ENCODE measurements around the gene XXYLT1.
"Not testable (repeated sequence)": the region's sequence is repeated elsewhere in the genome, so short reads cannot be mapped to it uniquely, and the experiment has no call there.

Gene XXYLT1

DNA sequence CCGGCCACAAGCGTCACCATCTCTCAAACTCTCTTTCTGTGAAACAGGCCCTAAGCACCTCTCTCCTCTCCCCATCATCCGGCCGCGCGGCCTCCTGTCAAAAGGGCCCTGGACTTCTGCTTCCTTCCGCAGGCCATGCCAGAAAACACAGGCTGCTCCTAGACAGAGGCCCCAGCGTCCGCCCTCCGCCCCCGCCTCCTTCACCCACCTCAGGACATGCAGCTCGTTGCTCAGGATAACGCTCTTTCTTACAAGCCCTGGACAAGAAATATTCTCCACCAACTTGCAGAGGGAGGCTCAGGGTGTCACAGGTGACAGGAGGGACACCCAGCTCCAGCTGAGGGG, 212.0 kb downstream of the XXYLT1 start:
- Histone ChIP-seq H3K27ac (ENCODE audit: insufficient read depth in 1 of 2, low read depth in 1 of 2, low read length in 2 of 2, poor library complexity in 1 of 2, severe bottlenecking in 2 of 2) (no peak overlapping the region), H3K4me1 (ENCODE audit: control extremely low read depth in 1 of 4, control insufficient read depth in 4 of 4, insufficient read depth in 4 of 4, low read length in 3 of 4) (peaks cover 0 to 25% (median 12%) of the 10 kb centered on the region in 4 experiments), H3K9me3 (ENCODE audit: control extremely low read depth in 1 of 5, control insufficient read depth in 4 of 5, insufficient read depth in 2 of 5, low read depth in 1 of 5, low read length in 4 of 5) (no peaks in the 10 kb centered on the region), H3K27me3 (replicated peaks in 2 of 5; ENCODE audit: control insufficient read depth in 4 of 5, insufficient read depth in 5 of 5, low read length in 4 of 5) (no peaks in the 10 kb centered on the region), H3K4me3 (ENCODE audit: control insufficient read depth in 1 of 7, extremely low read depth in 1 of 7, insufficient read depth in 4 of 7, low read depth in 2 of 7, low read length in 6 of 7) (peak overlapping the region in 1 of 7 experiments; percentile 19), H3K36me3 (ENCODE audit: control insufficient read depth in 4 of 4, insufficient read depth in 4 of 4, low read length in 3 of 4) (no peaks in the 10 kb centered on the region)
- ChIA-PET CTCF (interaction anchor here (0.7 to 1.1 kb wide), 4 partner anchors 15 to 205 kb away, joined by 3 to 4 read pairs (median 4); no protein-coding TSS in a partner anchor), POLR2A (no interaction called here)
- 13% methylated on average over 11 of the region's 13 CpGs for WGBS (ENCODE audit: insufficient coverage)
- peak in 2 of 3 donors; percentile 21 to 41 for DNase-seq

DNA sequence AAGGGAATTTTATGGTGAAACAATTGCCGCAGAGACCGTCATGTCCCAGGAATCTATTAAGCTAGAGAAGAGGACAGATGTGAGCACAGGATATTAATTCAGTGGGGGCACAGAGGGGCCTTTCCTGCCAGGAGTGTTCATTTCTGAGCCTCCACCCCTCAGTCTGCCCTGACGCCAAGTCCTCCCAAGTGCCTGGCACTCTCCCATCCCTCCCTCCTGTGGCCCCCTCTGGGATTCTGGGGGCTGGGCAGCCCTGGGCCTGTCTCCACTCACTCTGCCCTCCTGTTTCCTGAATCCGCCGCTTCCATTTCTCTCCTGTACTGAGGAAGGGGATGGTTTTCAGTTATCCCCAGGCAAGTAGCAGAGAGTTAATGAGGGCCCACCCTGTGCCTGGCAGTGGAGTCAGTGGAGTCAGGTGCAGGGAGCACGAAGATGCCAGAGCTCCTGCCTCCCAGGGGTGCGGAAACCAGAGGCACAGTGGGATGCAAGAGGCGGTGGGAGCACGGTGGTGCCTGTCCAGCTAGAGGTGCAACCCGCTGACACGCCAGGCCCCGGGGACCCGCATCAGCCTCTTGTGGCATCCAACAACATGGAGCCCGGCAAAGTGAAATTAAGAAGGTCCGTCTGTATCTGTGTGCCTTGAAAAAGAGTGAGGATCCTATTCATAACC, 212.5 kb downstream of the XXYLT1 start:
- Histone ChIP-seq H3K9me3 (ENCODE audit: control extremely low read depth in 1 of 5, control insufficient read depth in 4 of 5, insufficient read depth in 2 of 5, low read depth in 1 of 5, low read length in 4 of 5) (no peaks in the 10 kb centered on the region), H3K27me3 (replicated peaks in 2 of 5; ENCODE audit: control insufficient read depth in 4 of 5, insufficient read depth in 5 of 5, low read length in 4 of 5) (no peaks in the 10 kb centered on the region), H3K4me1 (ENCODE audit: control extremely low read depth in 1 of 4, control insufficient read depth in 4 of 4, insufficient read depth in 4 of 4, low read length in 3 of 4) (peaks cover 0 to 20% (median 9%) of the 10 kb centered on the region in 4 experiments), H3K27ac (ENCODE audit: insufficient read depth in 1 of 2, low read depth in 1 of 2, low read length in 2 of 2, poor library complexity in 1 of 2, severe bottlenecking in 2 of 2) (no peak overlapping the region), H3K4me3 (ENCODE audit: control insufficient read depth in 1 of 7, extremely low read depth in 1 of 7, insufficient read depth in 4 of 7, low read depth in 2 of 7, low read length in 6 of 7) (peak overlapping the region in 1 of 7 experiments; percentile 19), H3K36me3 (ENCODE audit: control insufficient read depth in 4 of 4, insufficient read depth in 4 of 4, low read length in 3 of 4) (no peaks in the 10 kb centered on the region)
- CTCF ChIA-PET: interaction anchor here (1.0 to 1.3 kb wide), 4 partner anchors 12 to 59 kb away, joined by 3 to 4 read pairs (median 3); no protein-coding TSS in a partner anchor
- POLR2A ChIA-PET: no interaction called here
- no peak for DNase-seq
- 84% methylated on average over 13 of the region's 15 CpGs for WGBS (ENCODE audit: insufficient coverage)

DNA sequence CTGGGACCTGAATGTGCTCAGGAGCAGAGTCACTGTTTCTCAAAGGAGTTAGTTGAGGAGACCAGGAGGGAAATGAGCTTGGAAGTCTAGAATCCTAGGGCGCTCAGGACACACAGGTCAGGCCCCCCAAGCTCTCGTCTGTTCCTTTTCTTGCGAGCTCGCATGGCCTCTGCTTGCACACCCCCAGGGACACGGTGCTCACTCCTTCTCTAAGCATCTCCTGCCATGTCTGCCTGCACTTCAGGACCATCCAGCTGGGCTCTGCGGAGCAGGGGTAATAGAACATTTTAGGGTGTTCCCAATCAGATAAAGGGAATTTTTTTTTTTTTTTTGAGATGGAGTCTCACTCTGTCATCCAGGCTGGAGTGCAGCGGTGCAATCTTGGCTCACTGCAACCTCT, 213.2 kb downstream of the XXYLT1 start:
- no peak for DNase-seq
- peaks cover 0 to 1% (median 0%) of the 10 kb centered on the region in 5 experiments for H3K9me3 ChIP-seq (ENCODE audit: control extremely low read depth in 1 of 5, control insufficient read depth in 4 of 5, insufficient read depth in 2 of 5, low read depth in 1 of 5, low read length in 4 of 5)
- peaks cover 0 to 16% (median 8%) of the 10 kb centered on the region in 4 experiments for H3K4me1 ChIP-seq (ENCODE audit: control extremely low read depth in 1 of 4, control insufficient read depth in 4 of 4, insufficient read depth in 4 of 4, low read length in 3 of 4)
- H3K4me3 ChIP-seq (ENCODE audit: control insufficient read depth in 1 of 7, extremely low read depth in 1 of 7, insufficient read depth in 4 of 7, low read depth in 2 of 7, low read length in 6 of 7): no peak overlapping the region
- CTCF ChIA-PET: interaction anchor here (0.7 to 1.3 kb wide), 3 partner anchors 12 to 74 kb away, joined by 3 read pairs; no protein-coding TSS in a partner anchor
- WGBS (ENCODE audit: insufficient coverage): 100% methylated on average over 2 of the region's 7 CpGs
- no peaks in the 10 kb centered on the region for H3K27me3 ChIP-seq (replicated peaks in 2 of 5; ENCODE audit: control insufficient read depth in 4 of 5, insufficient read depth in 5 of 5, low read length in 4 of 5)
- H3K27ac ChIP-seq (ENCODE audit: insufficient read depth in 1 of 2, low read depth in 1 of 2, low read length in 2 of 2, poor library complexity in 1 of 2, severe bottlenecking in 2 of 2): no peak overlapping the region
- POLR2A ChIA-PET: no interaction called here
- H3K36me3 ChIP-seq (ENCODE audit: control insufficient read depth in 4 of 4, insufficient read depth in 4 of 4, low read length in 3 of 4): no peaks in the 10 kb centered on the region

DNA sequence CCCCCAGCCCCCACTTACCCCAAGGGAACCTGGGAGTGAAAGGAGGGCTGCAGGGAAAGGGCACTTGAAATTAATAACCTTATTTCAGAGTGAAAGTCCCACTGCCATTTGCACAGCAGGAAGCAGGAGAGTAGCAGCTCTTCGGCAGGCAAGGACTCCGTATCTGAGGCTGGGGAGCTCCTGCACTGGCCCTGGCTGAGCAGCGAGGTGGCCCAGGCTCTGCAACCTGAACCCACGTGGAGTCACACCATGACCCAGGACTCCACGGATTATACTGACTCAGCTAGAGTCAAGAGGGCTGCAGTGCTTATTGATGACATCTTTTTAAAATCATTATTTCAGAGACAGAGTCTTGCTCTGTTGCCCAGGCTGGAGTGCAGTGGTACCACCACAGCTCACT, 214.5 kb downstream of the XXYLT1 start:
- CTCF ChIA-PET: interaction anchor here (2.0 kb wide), 1 partner anchor 14 kb away, joined by 4 read pairs; no protein-coding TSS in a partner anchor
- no peak overlapping the region for H3K27ac ChIP-seq (ENCODE audit: insufficient read depth in 1 of 2, low read depth in 1 of 2, low read length in 2 of 2, poor library complexity in 1 of 2, severe bottlenecking in 2 of 2)
- 94% methylated on average over 5 of the region's 5 CpGs for WGBS (ENCODE audit: insufficient coverage)
- H3K4me1 ChIP-seq (ENCODE audit: control extremely low read depth in 1 of 4, control insufficient read depth in 4 of 4, insufficient read depth in 4 of 4, low read length in 3 of 4): peaks cover 0 to 16% (median 8%) of the 10 kb centered on the region in 4 experiments
- no peaks in the 10 kb centered on the region for H3K27me3 ChIP-seq (replicated peaks in 2 of 5; ENCODE audit: control insufficient read depth in 4 of 5, insufficient read depth in 5 of 5, low read length in 4 of 5)
- H3K9me3 ChIP-seq (ENCODE audit: control extremely low read depth in 1 of 5, control insufficient read depth in 4 of 5, insufficient read depth in 2 of 5, low read depth in 1 of 5, low read length in 4 of 5): peaks cover 0 to 1% (median 0%) of the 10 kb centered on the region in 5 experiments
- H3K4me3 ChIP-seq (ENCODE audit: control insufficient read depth in 1 of 7, extremely low read depth in 1 of 7, insufficient read depth in 4 of 7, low read depth in 2 of 7, low read length in 6 of 7): no peak overlapping the region
- POLR2A ChIA-PET: interaction anchor here (0.6 kb wide), 1 partner anchor 120 kb away, joined by 5 read pairs; no protein-coding TSS in a partner anchor
- H3K36me3 ChIP-seq (ENCODE audit: control insufficient read depth in 4 of 4, insufficient read depth in 4 of 4, low read length in 3 of 4): no peaks in the 10 kb centered on the region
- DNase-seq: no peak

DNA sequence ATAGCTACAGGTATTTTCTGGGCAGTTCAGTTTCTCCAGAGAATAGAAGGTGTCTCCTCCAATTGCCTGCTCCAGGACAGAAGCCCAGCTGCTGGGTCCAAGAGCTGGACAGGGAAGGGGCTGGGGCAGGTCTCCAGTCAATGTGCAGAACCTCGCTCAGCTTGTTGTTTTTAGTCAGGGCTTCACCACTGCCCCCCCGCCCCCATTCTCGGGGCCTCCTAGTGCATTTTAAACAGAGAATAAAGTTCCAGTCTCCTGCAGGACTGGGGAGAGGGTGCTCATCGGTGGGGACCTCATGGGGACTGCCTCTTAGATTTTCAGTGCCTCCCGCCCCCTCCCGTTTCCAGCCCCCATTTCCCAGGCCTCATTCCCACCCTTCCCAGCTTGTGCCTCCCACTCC, 216.6 kb downstream of the XXYLT1 start:
- H3K4me3 ChIP-seq (ENCODE audit: control insufficient read depth in 1 of 7, extremely low read depth in 1 of 7, insufficient read depth in 4 of 7, low read depth in 2 of 7, low read length in 6 of 7): no peak overlapping the region
- CTCF ChIA-PET: no interaction called here
- H3K27ac ChIP-seq (ENCODE audit: insufficient read depth in 1 of 2, low read depth in 1 of 2, low read length in 2 of 2, poor library complexity in 1 of 2, severe bottlenecking in 2 of 2): no peak overlapping the region
- POLR2A ChIA-PET: no interaction called here
- peaks cover 0 to 1% (median 0%) of the 10 kb centered on the region in 5 experiments for H3K9me3 ChIP-seq (ENCODE audit: control extremely low read depth in 1 of 5, control insufficient read depth in 4 of 5, insufficient read depth in 2 of 5, low read depth in 1 of 5, low read length in 4 of 5)
- peaks cover 0 to 15% (median 7%) of the 10 kb centered on the region in 4 experiments for H3K4me1 ChIP-seq (ENCODE audit: control extremely low read depth in 1 of 4, control insufficient read depth in 4 of 4, insufficient read depth in 4 of 4, low read length in 3 of 4)
- H3K27me3 ChIP-seq (replicated peaks in 2 of 5; ENCODE audit: control insufficient read depth in 4 of 5, insufficient read depth in 5 of 5, low read length in 4 of 5): no peaks in the 10 kb centered on the region
- WGBS (ENCODE audit: insufficient coverage): 93% methylated on average over 6 of the region's 6 CpGs
- no peaks in the 10 kb centered on the region for H3K36me3 ChIP-seq (ENCODE audit: control insufficient read depth in 4 of 4, insufficient read depth in 4 of 4, low read length in 3 of 4)
- DNase-seq: no peak

DNA sequence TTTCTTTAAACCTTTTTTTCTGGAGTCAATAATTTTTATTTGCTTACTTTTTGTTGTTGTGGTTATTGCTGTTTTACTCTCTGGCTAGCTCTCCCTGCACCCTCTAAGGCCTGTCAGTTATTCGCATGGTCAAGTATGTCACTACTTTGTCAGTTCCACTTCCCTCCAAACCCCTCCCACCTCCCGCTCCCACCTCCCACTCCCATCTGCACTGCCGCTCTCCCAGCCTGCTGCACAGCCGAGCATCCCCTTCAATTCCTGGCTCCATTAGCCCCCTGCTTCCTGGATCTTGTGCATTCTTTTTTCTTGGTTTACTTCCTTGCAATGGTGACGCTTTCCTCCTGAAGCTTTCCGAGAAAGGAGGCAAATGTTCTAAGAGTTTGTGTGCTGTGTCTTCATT, 218.0 kb downstream of the XXYLT1 start:
- no peak overlapping the region for H3K27ac ChIP-seq (ENCODE audit: insufficient read depth in 1 of 2, low read depth in 1 of 2, low read length in 2 of 2, poor library complexity in 1 of 2, severe bottlenecking in 2 of 2)
- H3K27me3 ChIP-seq (replicated peaks in 2 of 5; ENCODE audit: control insufficient read depth in 4 of 5, insufficient read depth in 5 of 5, low read length in 4 of 5): no peaks in the 10 kb centered on the region
- no peak for DNase-seq
- CTCF ChIA-PET: no interaction called here
- peaks cover 0 to 4% (median 0%) of the 10 kb centered on the region in 4 experiments for H3K4me1 ChIP-seq (ENCODE audit: control extremely low read depth in 1 of 4, control insufficient read depth in 4 of 4, insufficient read depth in 4 of 4, low read length in 3 of 4)
- POLR2A ChIA-PET: no interaction called here
- H3K36me3 ChIP-seq (ENCODE audit: control insufficient read depth in 4 of 4, insufficient read depth in 4 of 4, low read length in 3 of 4): no peaks in the 10 kb centered on the region
- no peak overlapping the region for H3K4me3 ChIP-seq (ENCODE audit: control insufficient read depth in 1 of 7, extremely low read depth in 1 of 7, insufficient read depth in 4 of 7, low read depth in 2 of 7, low read length in 6 of 7)
- WGBS (ENCODE audit: insufficient coverage): 90% methylated on average over 6 of the region's 6 CpGs
- H3K9me3 ChIP-seq (ENCODE audit: control extremely low read depth in 1 of 5, control insufficient read depth in 4 of 5, insufficient read depth in 2 of 5, low read depth in 1 of 5, low read length in 4 of 5): peaks cover 0 to 1% (median 0%) of the 10 kb centered on the region in 5 experiments

DNA sequence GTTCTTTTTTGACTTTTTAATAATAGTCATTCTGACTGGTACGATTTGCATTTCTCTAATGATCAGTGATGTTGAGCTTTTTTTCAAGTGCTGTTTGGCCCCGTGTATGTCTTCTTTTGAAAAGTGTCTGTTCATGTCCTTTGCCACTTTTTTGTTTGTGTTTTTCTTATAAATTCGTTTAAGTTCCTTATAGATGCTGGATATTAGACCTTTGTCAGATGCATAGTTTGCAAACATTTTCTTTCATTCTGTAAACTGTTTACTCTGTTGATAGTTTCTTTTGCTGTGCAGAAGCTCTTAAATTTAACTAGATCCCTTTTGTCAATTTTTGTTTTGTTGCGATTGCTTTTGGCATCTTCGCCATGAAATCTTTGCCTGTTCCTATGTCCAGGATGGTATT, 220.7 kb downstream of the XXYLT1 start:
- H3K36me3 ChIP-seq (ENCODE audit: control insufficient read depth in 4 of 4, insufficient read depth in 4 of 4, low read length in 3 of 4); H3K27ac ChIP-seq (ENCODE audit: insufficient read depth in 1 of 2, low read depth in 1 of 2, low read length in 2 of 2, poor library complexity in 1 of 2, severe bottlenecking in 2 of 2); H3K4me1 ChIP-seq (ENCODE audit: control extremely low read depth in 1 of 4, control insufficient read depth in 4 of 4, insufficient read depth in 4 of 4, low read length in 3 of 4); H3K27me3 ChIP-seq (replicated peaks in 2 of 5; ENCODE audit: control insufficient read depth in 4 of 5, insufficient read depth in 5 of 5, low read length in 4 of 5); DNase-seq; H3K4me3 ChIP-seq (ENCODE audit: control insufficient read depth in 1 of 7, extremely low read depth in 1 of 7, insufficient read depth in 4 of 7, low read depth in 2 of 7, low read length in 6 of 7); POLR2A ChIA-PET; H3K9me3 ChIP-seq (ENCODE audit: control extremely low read depth in 1 of 5, control insufficient read depth in 4 of 5, insufficient read depth in 2 of 5, low read depth in 1 of 5, low read length in 4 of 5): not testable (repeated sequence)
- 100% methylated on average over 4 of the region's 5 CpGs for WGBS (ENCODE audit: insufficient coverage)
- CTCF ChIA-PET: interaction anchor here (0.8 to 1.1 kb wide), 2 partner anchors 56 to 70 kb away, joined by 3 read pairs; no protein-coding TSS in a partner anchor
